Peyer's patch (tissue), 4 donors: Measurements from ENCODE around the gene DOCK4. TPM values are rescaled to one million over a fixed set of nuclear protein-coding genes. Genes with fewer than 3 reads are reported as not detected.

Source experiments
- DNase-seq, 3 donors: peaks; one replicate each; pipeline ENCODE4 v3.0.0-alpha.2; 2017 to 2019
- H3K27ac ChIP-seq, 4 donors: fragments of 200-600 bp; sonication (generic); one replicate each; pipeline ENCODE4 v1.5.1; 2016 to 2019
- H3K27me3 ChIP-seq, 2 donors: fragments of 200-600 bp; sonication (generic); one replicate each; pipeline ENCODE4 v1.5.1; 2019
- H3K36me3 ChIP-seq, 3 donors: fragments of 200-600 bp; sonication (generic); one replicate each; pipeline ENCODE4 v1.5.1; 2016 to 2019
- H3K4me1 ChIP-seq, 4 donors: fragments of 200-600 bp; sonication (generic); one replicate each; pipeline ENCODE4 v1.5.1; 2016 to 2019
- H3K4me3 ChIP-seq, 4 donors: fragments of 200-600 bp; sonication (generic); 1 replicate in 3 of 4; 2 replicates in 1 of 4; pipeline ENCODE4 v1.5.1; 2016 to 2019; ENCODE audit warnings: mild to moderate bottlenecking in 1 of 4
- H3K9me3 ChIP-seq, 4 donors: fragments of 200-600 bp; sonication (generic); one replicate each; pipeline ENCODE4 v1.5.1; 2016 to 2019; ENCODE audit warnings: mild to moderate bottlenecking in 1 of 4
- POLR2A ChIP-seq, 2 donors: fragments of 450-650 bp; IDR thresholded peaks; one replicate each; pipeline ENCODE4 v1.5.1; 2017; ENCODE audit warnings: antibody characterized with exemption in 2 of 2, mild to moderate bottlenecking in 2 of 2, moderate library complexity in 2 of 2
- total RNA-seq, 4 donors: library from RNA; depleted of rRNA; stranded (reverse); fragments of >200 nt; gene quantifications; one replicate each; pipeline ENCODE4 v1.1.0, GENCODE V29; 2016
- TF ChIP-seq, protein P1 (sequence below), 6 experiments: fragments of 450-650 bp in 4 of 6; fragments of 200-600 bp in 2 of 6; sonication (generic) in 1 of 6; IDR thresholded peaks; one replicate each; pipeline ENCODE4 v1.5.1; 2017 to 2019; ENCODE audit warnings: antibody characterized with exemption in 6 of 6, mild to moderate bottlenecking in 3 of 6, moderate library complexity in 1 of 6

The DOCK4 gene
- total RNA-seq, 4 donors from 2014 or later, result 5.1 to 52.8 (median 15.5) TPM

DNA sequence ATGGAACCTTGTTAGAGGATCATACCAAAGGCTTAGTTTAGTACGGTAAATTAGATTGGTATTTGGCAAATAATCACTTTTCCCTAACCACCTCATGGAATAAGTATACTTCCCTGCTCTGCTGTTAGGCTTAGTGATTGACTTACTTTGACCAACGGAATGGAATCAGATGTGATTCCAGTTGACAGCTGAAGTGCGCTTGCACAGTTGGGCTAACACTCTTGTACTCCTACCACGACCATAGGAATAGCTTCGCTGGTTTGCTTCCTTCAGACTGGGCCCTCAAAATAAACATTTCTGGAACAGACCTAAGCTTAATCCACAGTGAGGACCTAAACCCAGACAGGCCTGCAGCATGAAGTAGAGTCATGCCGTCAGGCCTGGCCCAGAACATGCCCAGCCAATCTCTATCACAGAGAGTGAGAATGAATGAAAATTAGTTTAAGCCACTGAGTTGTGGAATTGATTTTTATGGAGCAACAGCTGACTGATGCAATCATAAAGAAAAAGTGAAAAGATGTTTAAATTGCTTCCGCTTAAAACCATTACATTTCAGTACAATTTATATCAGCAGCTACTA lies 122.3 kb downstream of the DOCK4 start:
- Histone ChIP-seq H3K4me3 (no peak overlapping the region), H3K4me1 (no peaks in the 10 kb centered on the region), H3K27me3 (no peaks in the 10 kb centered on the region), H3K27ac (peak overlapping the region in 1 of 4 donors; percentile 14), H3K9me3 (no peaks in the 10 kb centered on the region), H3K36me3 (no peaks in the 10 kb centered on the region)
- no peak for DNase-seq
- TF ChIP-seq POLR2A (IDR thresholded peaks at IDR 0.05), result no peak
- TF ChIP-seq, protein P1, sequence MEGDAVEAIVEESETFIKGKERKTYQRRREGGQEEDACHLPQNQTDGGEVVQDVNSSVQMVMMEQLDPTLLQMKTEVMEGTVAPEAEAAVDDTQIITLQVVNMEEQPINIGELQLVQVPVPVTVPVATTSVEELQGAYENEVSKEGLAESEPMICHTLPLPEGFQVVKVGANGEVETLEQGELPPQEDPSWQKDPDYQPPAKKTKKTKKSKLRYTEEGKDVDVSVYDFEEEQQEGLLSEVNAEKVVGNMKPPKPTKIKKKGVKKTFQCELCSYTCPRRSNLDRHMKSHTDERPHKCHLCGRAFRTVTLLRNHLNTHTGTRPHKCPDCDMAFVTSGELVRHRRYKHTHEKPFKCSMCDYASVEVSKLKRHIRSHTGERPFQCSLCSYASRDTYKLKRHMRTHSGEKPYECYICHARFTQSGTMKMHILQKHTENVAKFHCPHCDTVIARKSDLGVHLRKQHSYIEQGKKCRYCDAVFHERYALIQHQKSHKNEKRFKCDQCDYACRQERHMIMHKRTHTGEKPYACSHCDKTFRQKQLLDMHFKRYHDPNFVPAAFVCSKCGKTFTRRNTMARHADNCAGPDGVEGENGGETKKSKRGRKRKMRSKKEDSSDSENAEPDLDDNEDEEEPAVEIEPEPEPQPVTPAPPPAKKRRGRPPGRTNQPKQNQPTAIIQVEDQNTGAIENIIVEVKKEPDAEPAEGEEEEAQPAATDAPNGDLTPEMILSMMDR (IDR thresholded peaks at IDR 0.05), result no peak

DNA sequence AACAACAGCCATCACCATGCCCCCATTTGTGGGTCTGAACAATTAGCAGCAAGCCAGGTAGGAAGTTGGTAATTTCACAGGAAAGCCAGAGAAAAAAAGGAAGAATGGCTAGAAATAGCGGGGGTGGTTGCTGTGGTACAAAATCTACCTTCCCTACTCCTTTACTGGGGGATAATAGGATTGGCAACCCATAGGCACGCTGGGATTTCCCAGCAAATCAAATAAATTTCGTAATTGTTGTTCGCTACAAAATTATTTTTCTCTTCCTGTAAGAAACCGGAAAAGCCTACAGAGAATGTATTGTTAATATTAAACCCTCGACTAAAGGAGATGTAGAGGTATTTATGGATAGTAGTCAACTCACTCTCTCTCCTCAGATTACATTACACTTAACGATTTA lies 123.9 kb downstream of the DOCK4 start:
- H3K4me3 ChIP-seq, result no peak overlapping the region
- no peaks in the 10 kb centered on the region for H3K36me3 ChIP-seq
- H3K4me1 ChIP-seq, result no peaks in the 10 kb centered on the region
- no peak for DNase-seq
- no peaks in the 10 kb centered on the region for H3K27me3 ChIP-seq
- H3K27ac ChIP-seq, result peak overlapping the region in 1 of 4 donors; percentile 15
- no peaks in the 10 kb centered on the region for H3K9me3 ChIP-seq
- TF ChIP-seq POLR2A (IDR thresholded peaks at IDR 0.05), result no peak
- TF ChIP-seq, protein P1 (IDR thresholded peaks at IDR 0.05), result no peak

DNA sequence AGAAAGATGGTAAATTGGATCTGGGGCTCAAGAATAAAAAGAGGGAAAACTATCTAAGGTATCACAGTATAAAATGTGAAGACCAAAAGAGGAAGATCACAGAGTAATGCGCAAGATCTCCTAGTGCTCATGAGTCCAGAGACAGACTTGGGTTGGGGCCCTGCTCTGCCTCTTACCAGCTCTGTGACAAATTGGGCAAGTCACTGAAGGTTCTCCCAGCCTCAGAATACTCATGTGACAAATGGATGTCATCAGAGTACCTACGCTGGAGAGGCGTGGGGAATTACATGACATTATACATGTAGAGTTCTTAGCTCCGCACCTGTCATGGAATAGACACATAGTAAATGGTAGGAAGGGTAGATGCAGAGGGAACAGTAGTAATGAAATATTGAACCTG lies 124.4 kb downstream of the DOCK4 start:
- peak in 1 of 3 donors; percentile 51 for DNase-seq
- Histone ChIP-seq H3K36me3 (no peaks in the 10 kb centered on the region), H3K4me3 (no peak overlapping the region), H3K27me3 (no peaks in the 10 kb centered on the region), H3K27ac (peak overlapping the region in 1 of 4 donors; percentile 15), H3K4me1 (no peaks in the 10 kb centered on the region), H3K9me3 (no peaks in the 10 kb centered on the region)
- TF ChIP-seq POLR2A (IDR thresholded peaks at IDR 0.05), result no peak
- TF ChIP-seq, protein P1 (IDR thresholded peaks at IDR 0.05), result no peak

DNA sequence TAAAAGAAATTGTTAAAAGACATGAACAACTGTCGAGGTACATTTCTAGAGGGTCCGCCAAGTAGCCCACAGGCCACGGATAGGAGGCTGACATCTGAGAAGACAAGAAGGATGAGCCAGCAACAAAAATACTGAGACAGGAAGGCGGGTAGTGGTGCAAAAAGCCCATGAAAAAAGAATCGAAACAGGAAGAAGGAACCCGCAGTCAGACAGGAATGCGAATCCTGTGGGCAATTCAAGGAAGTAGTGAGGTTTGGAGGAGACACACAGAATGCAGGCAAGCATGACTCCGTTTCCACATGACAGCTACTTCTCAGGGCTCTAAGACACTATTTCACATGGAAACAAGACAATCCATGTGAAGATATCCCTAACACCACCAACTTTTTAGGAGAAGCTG lies 125.2 kb downstream of the DOCK4 start:
- no peaks in the 10 kb centered on the region for H3K27me3 ChIP-seq
- H3K4me1 ChIP-seq, result no peaks in the 10 kb centered on the region
- DNase-seq, result peak in 1 of 3 donors; percentile 29
- TF ChIP-seq, protein P1 (IDR thresholded peaks at IDR 0.05), result no peak
- no peak for TF ChIP-seq POLR2A (IDR thresholded peaks at IDR 0.05)
- no peaks in the 10 kb centered on the region for H3K36me3 ChIP-seq
- no peaks in the 10 kb centered on the region for H3K9me3 ChIP-seq
- no peak overlapping the region for H3K4me3 ChIP-seq
- H3K27ac ChIP-seq, result peak overlapping the region in 2 of 4 donors; percentile 27 to 44

DNA sequence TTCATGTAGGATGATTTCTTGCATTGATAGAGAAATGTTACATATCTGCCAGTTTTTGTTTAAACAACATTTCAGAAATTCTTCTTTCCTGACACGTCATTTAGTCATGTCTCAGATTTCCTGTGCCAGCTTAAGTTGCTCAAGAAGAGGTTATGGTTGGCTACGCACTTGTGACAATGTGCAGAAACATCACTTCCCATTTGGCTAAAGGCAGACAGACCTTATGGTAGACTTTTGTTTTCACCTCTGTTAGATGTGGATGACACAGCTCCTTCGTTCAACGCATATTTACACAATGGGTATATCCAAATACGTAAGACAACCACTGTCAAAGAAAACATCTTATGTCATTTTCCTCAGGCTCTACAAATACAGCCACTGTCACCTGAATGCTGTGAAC lies 125.8 kb downstream of the DOCK4 start:
- DNase-seq, result no peak
- Histone ChIP-seq H3K9me3 (no peaks in the 10 kb centered on the region), H3K27me3 (no peaks in the 10 kb centered on the region), H3K36me3 (no peaks in the 10 kb centered on the region), H3K27ac (peak overlapping the region in 2 of 4 donors; percentile 3 to 27), H3K4me3 (no peak overlapping the region), H3K4me1 (no peaks in the 10 kb centered on the region)
- TF ChIP-seq POLR2A (IDR thresholded peaks at IDR 0.05), result no peak
- TF ChIP-seq, protein P1 (IDR thresholded peaks at IDR 0.05), result no peak

DNA sequence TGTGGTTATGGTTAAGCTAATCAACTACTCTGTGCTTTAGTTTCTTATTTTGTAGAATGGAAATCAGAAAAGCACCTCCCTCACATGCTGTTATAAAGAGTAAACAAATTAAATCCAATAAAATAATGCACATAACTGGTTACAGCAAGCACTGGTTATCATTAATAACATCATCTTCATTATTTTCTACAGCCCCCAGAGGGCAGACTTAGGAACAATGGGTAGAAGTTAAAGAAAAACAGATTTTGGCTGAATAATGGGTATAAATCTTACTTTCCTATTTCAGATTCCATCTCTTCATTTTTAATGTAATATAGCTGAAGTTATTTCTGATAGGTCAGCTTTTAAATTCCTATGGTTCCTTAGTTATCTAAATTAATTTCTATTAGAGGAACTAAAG lies 126.5 kb downstream of the DOCK4 start:
- Histone ChIP-seq H3K27me3 (no peaks in the 10 kb centered on the region), H3K9me3 (no peaks in the 10 kb centered on the region), H3K4me3 (no peak overlapping the region), H3K27ac (no peak overlapping the region), H3K36me3 (no peaks in the 10 kb centered on the region), H3K4me1 (no peaks in the 10 kb centered on the region)
- TF ChIP-seq, protein P1 (IDR thresholded peaks at IDR 0.05), result peak in 1 of 6 experiments; percentile 6
- no peak for TF ChIP-seq POLR2A (IDR thresholded peaks at IDR 0.05)
- no peak for DNase-seq
